Measurements from ENCODE around the gene LTN1. TPM values are rescaled to one million over a fixed set of nuclear protein-coding genes. Genes with fewer than 3 reads are reported as not detected.

The LTN1 gene
- total RNA-seq, 1 donor from 2014 or later = 24.3 TPM

- Mint-ChIP-seq H3K27me3 (peaks cover 23% of the 10 kb centered on the region), H3K27ac (no peak overlapping the region), H3K9me3 (no peaks in the 10 kb centered on the region)
Observed at GRCh38 chr21:28885853-28886177, 106.9 kb downstream of the LTN1 start.

GRCh38 chr21:28884976-28885852 is 107.5 kb downstream of the LTN1 start:
- TF ChIP-seq CTCF (conservative IDR thresholded peaks at IDR 0.05) = no peak
- no peaks in the 10 kb centered on the region for H3K9me3 Mint-ChIP-seq
- peak overlapping the region; percentile 98 for H3K27ac Mint-ChIP-seq
- peaks cover 21% of the 10 kb centered on the region for H3K27me3 Mint-ChIP-seq
- peak overlapping the region; percentile 99 for H3K4me3 Mint-ChIP-seq
- peak; percentile 90 for DNase-seq (ENCODE audit: extremely low spot score, unreplicated experiment)
- no peaks in the 10 kb centered on the region for H3K4me1 Mint-ChIP-seq (ENCODE audit: unreplicated experiment)
- peaks cover 8% of the 10 kb centered on the region for H3K36me3 Mint-ChIP-seq

More at GRCh38 chr21:28885853-28886177, 106.9 kb downstream of the LTN1 start:
- DNase-seq (ENCODE audit: extremely low spot score, unreplicated experiment) = no peak
- Mint-ChIP-seq H3K4me3 (peak overlapping the region; percentile 99), H3K36me3 (peaks cover 8% of the 10 kb centered on the region), H3K4me1 (ENCODE audit: unreplicated experiment) (no peaks in the 10 kb centered on the region)
- no peak for TF ChIP-seq CTCF (conservative IDR thresholded peaks at IDR 0.05)

- Mint-ChIP-seq H3K36me3 (peaks cover 8% of the 10 kb centered on the region), H3K27ac (peak overlapping the region; percentile 98), H3K4me3 (peak overlapping the region; percentile 99), H3K27me3 (peaks cover 19% of the 10 kb centered on the region), H3K9me3 (no peaks in the 10 kb centered on the region), H3K4me1 (ENCODE audit: unreplicated experiment) (no peaks in the 10 kb centered on the region)
- no peak for TF ChIP-seq CTCF (conservative IDR thresholded peaks at IDR 0.05)
- no peak for DNase-seq (ENCODE audit: extremely low spot score, unreplicated experiment)
Observed at GRCh38 chr21:28884481-28884880, 108.2 kb downstream of the LTN1 start.

- Mint-ChIP-seq H3K9me3 (no peaks in the 10 kb centered on the region), H3K27ac (no peak overlapping the region), H3K36me3 (peaks cover 8% of the 10 kb centered on the region), H3K4me1 (ENCODE audit: unreplicated experiment) (no peaks in the 10 kb centered on the region), H3K4me3 (peak overlapping the region; percentile 99), H3K27me3 (peaks cover 16% of the 10 kb centered on the region)
- DNase-seq (ENCODE audit: extremely low spot score, unreplicated experiment) = no peak
- no peak for TF ChIP-seq CTCF (conservative IDR thresholded peaks at IDR 0.05)
Observed at GRCh38 chr21:28883931-28884330, 108.7 kb downstream of the LTN1 start.

GRCh38 chr21:28882345-28882744 is 110.3 kb downstream of the LTN1 start:
- H3K27me3 Mint-ChIP-seq = peaks cover 7% of the 10 kb centered on the region
- no peak overlapping the region for H3K4me3 Mint-ChIP-seq
- no peaks in the 10 kb centered on the region for H3K9me3 Mint-ChIP-seq
- no peak overlapping the region for H3K27ac Mint-ChIP-seq
- H3K4me1 Mint-ChIP-seq (ENCODE audit: unreplicated experiment) = no peaks in the 10 kb centered on the region
- TF ChIP-seq CTCF (conservative IDR thresholded peaks at IDR 0.05) = no peak
- H3K36me3 Mint-ChIP-seq = peaks cover 8% of the 10 kb centered on the region
- DNase-seq (ENCODE audit: extremely low spot score, unreplicated experiment) = no peak

Other genes with a start within 250 kb of the LTN1 start
- gene RWDD2B, start 26.5 kb upstream of the LTN1 start, total RNA-seq (ENCODE audit: low replicate concordance) = 9.2 and 10.7 TPM in 2 replicates
- gene USP16, start 31.8 kb upstream of the LTN1 start, total RNA-seq (ENCODE audit: low replicate concordance) = 28.9 and 35.0 TPM in 2 replicates
- 167 and 218 TPM in 2 replicates for gene CCT8, start 80.8 kb upstream of the LTN1 start, total RNA-seq (ENCODE audit: low replicate concordance)
- gene MAP3K7CL, start 137.8 kb upstream of the LTN1 start, total RNA-seq (ENCODE audit: low replicate concordance) = 5.3 TPM in 1 of 2 replicates, not detected in the other